ENCODE measurements around the gene EPM2AIP1.

DNA sequence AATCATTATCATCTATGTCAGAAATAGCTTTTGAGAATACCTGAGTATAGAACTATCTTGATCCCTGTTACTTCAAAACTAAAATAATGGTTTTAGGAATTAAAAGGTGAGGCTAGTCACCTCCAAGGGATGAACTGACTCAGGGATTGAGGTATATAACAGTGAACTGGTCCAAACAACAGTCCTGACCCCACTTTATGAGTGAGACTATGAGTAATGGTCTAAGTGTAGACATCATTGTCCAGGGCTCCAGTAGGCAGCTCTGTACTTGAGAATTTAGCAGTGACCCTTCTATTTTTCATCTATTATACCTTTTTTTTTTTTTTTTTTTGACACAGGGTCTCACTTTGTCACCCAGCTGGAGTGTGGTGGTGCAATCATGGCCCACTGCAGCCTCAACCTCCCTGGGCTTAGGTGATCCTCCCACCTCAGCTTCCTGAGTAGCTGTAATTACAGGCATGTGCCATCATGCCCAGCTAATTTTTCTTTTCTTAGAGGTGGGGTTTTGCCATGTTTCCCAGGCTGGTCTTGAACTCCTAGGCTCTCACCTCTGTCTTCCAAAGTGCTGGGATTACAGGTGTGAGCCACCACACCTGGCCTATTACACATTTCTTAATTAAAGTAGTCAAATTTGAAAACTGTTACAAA lies 36.7 kb upstream of the EPM2AIP1 start:
- TF ChIP-seq, protein P1, sequence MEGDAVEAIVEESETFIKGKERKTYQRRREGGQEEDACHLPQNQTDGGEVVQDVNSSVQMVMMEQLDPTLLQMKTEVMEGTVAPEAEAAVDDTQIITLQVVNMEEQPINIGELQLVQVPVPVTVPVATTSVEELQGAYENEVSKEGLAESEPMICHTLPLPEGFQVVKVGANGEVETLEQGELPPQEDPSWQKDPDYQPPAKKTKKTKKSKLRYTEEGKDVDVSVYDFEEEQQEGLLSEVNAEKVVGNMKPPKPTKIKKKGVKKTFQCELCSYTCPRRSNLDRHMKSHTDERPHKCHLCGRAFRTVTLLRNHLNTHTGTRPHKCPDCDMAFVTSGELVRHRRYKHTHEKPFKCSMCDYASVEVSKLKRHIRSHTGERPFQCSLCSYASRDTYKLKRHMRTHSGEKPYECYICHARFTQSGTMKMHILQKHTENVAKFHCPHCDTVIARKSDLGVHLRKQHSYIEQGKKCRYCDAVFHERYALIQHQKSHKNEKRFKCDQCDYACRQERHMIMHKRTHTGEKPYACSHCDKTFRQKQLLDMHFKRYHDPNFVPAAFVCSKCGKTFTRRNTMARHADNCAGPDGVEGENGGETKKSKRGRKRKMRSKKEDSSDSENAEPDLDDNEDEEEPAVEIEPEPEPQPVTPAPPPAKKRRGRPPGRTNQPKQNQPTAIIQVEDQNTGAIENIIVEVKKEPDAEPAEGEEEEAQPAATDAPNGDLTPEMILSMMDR (IDR thresholded peaks at IDR 0.05) = no peak
- no peak for TF ChIP-seq POLR2A (IDR thresholded peaks at IDR 0.05)
